ENCODE results near the gene ACRBP. TPM values are rescaled to one million over a fixed set of nuclear protein-coding genes. Genes with fewer than 3 reads are reported as not detected.

ACRBP gene
- total RNA-seq, 1 donor from 2014 or later: 0.99 TPM

DNA sequence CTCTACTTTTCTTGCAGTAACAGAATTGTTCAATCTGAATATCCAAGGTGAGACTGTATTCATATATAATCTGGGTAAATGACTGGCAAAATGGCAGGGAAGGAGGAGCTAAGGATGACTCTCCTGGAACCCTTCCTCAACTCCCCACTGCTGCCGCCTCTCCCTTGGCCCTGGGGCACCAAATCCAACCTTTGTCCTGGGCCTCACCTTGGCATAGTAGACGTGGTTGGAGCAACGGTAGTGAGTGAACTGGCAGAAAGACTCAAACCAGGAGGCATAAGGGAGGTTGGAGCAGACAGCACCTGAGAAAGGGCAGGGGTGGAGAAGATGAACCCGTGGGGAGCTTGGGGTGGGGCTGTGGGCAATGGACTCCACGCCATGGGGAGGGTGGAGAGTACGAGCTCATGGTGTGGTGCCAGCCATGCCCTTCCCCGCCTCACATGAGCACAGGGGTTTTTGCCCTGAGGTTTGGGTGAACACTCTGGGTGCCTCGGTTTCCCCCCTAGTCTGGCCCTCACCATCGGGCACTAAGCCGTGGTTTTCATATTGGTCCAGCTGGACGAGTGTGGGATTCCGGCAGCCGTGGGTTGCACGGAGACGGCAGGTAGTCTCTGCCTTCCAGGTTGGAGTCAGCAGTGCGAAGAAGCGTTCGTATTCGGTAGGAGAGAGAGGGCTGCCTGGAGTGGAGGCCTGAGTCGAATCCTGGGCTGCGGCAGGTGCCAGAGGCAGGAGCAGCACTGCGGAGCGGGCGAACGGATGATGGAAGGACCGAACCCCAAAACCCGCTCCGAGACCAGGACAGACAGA is 753 bp downstream of the ACRBP start:
- no peak for DNase-seq

DNA sequence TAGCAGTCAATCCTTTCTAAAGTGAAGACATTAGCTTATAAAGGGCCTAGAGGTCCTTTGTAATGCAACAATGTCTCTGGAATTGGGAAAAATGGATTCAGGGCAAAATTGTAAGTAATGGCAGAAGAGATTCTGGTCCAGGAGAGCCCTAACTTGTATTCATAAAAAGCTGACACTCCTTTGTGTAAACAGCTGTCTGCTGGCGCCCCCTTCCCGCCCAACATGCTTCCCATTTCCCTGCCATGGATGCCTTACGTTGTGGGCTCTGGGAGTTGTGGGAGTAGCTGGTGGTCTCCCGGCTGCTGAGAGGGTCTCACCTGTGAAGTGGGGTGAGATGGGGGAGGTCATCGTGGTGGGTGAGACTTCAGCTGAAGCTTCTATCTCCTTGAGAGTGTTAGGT is 2.3 kb downstream of the ACRBP start:
- DNase-seq: no peak

DNA sequence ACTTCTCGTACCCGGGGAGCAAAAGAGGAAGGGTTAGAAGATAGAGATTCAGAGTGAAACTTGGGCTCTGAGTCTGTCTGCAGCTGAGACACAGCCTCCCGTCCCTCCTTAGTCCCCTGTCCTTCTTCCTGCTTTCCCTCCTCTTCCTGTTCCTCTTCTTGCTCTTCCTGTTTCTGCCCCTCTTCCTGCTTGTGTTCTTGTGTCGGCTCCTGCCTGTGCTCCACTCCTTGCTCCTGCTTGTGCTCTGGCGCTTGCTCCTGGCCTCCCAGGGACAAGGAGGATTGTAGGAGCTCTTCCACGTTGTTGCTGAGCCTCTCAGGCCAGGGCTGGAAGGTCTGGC is 3.0 kb downstream of the ACRBP start:
- DNase-seq: no peak

DNA sequence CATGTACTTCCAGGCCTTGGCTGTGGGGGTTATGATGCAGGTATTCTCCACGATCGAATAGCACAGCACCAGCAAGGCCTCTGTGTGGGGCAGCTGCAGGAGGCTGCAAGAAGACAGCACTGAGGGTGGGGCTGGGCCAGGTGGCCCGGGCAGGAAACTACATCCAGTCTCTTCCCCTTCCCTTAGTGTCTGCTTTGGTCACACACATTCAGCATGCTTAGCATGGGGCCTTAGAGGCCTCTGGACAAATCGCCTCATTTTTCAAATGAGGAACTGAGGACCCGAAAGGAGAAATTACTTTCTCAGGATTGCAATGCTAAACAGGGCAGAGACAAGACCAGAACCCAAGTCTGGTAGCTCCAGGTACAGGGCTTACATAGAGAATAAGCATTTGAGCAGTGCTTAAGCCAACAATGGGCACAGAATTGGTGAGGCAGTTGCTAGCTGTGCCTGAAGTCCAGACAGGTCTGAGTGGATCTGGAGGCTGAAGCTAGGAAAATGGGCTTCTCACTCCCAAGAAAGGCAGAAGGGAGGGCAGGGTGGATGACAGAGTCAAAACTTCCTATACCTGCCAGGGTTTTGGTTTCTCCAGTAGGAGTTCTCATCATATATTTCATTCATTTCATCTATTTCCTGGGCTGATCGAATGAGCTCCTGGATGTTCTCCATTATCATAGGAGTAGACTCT is 3.5 kb downstream of the ACRBP start:
- no peak for DNase-seq

DNA sequence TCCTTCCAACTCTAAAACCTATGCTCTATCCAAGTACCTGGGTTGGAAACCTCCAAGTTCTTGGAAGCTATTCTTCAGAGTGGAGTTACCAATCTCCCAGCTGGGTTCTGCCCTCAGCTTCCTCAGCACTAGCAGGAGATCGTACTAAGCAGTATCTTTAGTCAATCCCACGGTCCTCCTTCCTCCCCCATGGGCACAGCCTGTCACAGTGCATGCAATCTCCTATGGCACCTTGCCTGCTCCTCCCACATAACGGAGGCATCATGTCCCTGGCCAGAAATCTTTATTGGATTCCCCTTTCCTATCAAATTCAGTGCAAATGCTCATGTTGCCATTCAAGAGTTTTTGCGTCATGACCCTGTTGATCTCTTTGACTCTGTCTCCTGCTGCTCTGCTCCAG is 6.1 kb downstream of the ACRBP start:
- no peak for DNase-seq

DNA sequence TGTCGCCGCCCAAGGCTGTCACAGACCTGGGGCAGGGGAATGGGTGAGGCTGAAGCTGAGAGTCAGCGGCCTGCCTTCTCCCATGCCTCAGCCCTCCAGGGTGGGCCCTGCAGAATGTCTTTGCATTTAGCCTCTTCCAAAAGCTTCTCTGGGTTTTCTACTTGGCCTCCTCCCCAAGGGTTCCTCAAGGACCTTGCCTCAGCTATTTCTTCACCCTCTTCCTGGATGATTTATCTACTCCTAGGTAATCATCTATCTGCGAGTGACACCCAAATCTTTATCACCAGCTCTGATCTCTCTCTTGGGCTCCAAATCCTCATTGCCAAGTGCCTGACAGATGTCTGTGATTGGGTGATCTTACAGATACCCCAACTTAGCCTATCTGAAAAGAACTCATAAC is 6.7 kb downstream of the ACRBP start:
- no peak for DNase-seq

DNA sequence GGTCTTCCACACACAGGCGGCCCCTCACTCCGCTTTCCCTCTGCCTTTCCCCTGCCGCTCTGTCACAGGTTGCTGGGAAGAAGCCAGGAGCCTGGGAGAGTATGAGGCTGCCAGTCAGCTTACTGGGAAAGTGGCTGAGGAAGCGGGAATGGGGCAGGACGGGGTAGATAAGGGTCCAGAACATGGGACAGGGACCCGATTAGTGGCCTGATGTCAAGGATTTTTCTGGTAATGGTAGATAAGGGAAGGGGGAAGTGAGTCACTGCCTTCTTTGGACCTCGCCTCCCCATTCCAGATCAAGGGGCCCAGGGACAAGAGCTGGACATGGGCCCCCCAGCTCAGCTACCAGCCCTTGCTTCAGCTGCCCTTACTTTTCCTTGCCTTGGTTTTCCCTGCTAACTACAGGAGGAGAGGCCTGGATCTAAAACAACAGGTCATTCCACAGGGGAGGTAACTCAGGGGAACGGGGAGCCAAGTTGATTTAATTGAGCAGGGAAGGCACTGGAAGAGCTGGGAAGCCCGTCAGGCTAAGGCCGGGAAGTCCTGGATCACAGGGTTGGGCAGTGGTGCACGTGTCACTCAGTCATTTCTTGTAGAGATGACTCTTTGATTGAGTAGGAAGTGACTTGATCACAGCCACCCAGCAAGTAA is 8.0 kb downstream of the ACRBP start:
- DNase-seq: no peak

DNA sequence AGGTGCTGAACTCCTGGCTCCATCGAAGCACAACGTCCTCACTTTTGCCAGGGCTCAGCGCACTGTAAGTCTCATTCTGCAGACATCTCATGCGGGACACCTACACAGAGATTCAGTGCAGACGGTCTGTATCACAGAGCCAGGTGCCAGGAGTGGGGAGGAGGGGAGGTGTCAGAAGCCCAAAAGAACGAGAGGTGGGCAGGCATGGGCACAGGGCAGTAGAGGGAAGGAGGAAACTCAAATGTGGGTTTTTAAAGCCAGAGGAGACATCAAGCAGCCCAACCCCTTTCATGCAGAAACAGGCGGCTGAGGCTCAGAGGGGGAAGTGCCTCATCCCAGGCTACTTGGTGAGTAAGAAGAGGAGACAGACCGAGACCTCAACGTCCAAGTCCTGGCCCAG is 8.9 kb downstream of the ACRBP start:
- DNase-seq: no peak

DNA sequence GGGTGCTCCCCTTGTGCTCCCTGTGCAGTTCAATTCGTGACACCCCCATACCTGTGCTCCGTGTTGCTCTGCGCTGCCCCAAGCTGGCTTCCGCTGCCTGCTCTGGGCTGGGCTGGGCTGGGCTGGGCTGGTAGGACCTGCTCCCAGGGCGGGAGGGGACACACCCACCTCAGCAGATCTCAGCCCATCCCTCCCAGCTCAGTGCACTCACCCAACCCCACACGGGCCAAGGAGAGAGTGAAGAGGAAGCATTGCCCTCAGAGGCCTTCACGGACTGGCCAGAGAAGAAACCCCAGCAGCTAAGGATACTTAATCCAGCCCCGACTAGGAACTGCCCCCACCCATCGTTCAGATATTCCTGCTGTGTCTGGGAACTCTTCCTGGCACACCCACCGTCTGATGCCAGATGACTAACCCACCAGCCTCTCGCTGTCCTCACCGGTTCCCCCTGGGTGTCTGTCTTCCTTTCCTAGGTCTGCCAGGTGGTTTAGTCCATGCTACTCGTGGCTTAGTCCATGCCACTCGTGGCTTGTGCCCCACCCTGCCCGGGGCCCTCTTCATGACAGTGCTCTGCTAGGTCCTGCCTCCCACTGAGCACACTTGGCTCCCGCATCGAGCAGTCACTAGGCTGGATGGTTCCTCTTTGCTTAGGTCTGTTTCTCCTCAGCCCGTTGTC is 11.2 kb downstream of the ACRBP start, which contains the start of gene LPAR5:
Gene LPAR5, minus strand, starts transcription at position 104 of the 676 bp plus-strand sequence. CDS start 14,711 bp downstream, outside the sequence.
- no peak for DNase-seq

DNA sequence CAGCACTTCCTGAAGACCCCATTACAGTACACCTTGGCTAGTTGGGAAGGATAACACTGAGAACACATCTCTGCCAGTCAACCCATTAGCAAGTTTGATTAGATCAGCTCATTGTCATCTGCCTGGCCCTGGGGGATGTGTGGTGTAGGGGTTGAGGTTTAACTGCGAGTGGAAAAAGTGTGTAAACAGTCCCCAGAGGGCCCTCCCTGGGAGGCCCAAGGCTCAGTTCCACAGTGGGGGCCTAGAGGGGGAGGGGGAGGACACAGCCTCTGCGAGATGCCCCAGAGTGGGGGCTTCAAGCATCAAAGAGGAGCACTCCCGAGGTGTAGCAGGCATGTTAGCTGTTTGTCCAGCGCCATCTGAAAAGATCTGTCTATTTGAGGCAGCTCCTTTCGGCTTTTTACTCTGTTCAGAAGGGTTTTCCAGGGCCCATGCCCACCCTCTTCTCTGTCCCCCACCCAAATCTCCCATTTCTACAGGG is 11.8 kb downstream of the ACRBP start:
- no peak for DNase-seq

DNA sequence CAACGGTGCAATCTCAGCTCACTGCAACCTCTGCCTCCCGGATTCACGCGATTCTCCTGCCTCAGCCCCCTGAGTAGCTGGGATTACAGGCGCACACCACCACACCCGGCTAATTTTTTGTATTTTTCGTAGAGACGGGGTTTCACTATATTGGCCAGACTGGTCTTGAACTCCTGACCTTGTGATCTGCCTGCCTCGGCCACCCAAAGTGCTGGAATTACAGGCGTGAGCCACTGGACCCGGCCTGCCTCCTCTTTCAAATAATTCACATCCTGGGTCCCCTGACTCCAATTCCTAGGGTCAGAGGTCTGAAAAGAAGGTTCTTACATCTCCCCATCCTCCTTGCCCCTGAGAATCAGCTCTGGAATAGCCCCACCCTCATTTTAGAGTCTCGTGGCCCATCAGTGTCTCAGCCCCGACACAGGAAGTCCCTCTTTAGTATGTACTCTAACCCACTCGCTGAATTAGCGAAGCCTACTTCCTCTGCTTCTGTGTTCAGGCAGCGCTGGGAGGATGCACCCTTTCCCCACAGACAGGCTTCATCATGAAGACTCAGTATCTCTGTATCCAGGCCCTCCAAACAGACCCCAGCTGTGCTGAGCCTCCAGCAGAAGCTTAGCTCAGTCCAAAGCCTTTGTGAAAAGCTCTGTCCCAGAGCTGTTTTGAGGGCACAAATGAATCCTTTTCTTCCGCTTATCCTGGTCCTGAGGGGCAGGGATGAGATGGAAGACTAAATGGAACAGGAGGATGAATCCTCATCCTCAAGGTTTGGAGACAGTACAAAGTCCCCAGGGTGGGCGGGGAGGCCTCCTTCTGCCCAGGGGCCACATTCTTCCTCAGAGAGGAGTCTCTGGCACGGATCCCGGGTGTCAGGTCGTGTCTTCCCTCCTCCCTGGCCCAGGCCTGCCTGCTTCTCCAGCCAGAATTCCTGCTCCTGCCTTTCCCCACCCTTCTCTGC is 14.9 kb downstream of the ACRBP start:
- no peak for DNase-seq

DNA sequence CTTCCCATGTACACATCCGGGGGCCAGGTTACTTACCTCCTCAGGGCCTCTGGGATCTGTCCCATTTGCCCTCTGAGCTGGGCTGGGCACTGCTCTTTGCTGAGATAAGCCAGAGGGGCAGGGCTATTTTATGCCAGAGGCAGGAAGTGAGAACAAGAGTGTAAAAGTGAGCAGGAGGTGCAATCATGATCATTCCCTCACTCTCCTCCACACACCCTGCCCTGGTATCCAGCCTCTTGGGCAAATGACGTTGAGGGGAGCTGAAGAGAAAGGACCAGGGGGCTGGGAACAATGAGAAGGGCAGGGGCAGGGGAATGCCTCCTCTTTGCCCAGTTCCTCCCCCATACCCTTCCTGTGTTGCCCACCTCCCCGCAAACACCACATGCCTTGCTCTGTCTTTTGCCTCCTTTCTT is 15.7 kb downstream of the ACRBP start:
- no peak for DNase-seq

DNA sequence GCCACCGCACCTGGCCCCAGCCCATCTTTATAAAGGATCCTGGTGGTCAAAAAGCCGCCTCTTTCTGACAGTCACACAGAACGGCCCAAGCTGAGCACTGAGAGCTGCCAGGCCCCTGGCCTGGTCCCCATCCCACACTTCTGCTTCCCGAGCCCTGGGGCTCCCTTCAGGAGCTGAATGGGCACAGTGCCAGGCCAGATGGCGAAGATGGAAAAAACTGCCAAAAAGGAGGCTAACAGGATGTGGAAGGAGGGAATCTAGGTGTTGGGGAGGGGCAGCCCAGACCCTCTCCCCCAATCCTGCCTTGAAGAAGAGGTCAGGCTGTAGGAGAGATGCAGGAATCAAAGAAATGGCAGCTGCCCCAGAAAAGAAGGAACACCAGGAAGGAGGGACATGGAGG is 16.5 kb downstream of the ACRBP start:
- no peak for DNase-seq

DNA sequence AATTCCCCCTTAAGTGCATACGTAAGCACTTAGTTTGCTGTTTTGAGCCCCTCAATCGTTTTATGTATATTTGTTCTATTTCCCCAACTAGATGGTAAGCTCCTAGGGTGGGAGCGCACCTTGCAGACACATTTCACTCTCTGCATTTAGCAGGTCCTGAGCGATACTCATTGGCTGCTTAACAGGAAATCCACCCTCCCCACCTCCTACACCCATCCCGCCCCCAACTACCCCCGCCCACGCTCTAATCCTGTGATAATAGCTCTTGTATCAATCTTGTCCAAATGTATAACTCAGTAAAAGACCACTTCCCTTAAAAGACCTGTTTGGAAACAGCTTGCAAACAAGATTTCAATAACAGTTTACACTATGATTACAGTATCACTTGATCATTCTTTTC is 19.6 kb downstream of the ACRBP start:
- no peak for DNase-seq

DNA sequence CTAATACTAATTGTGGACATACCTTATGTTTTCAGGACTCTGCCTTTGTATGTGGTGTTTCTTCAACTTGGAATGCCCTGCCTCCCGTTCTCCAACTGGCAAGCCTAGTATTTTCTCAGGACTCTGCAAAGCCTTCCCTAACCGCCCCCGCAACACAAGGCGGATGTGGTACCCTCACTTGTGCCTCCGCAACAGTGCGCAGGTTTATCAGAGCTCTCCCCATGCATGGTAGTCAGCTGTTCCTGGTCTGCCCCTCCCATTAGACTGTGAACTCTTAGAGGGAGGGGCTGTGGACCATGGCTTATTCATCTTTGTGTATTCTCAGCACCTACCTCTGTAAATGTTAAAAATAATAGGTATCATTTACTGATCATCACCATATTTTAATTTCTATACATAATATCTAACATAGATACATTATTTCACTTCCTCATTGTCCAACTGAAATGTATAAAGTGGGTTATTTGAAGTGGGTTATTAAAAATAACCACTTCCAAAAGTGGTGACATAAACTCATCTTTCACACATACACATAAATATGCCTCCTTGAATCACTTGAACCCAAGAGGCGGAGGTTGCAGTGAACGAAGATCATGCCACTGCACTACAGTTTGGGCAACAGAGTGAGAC is 20.5 kb downstream of the ACRBP start:
- no peak for DNase-seq

DNA sequence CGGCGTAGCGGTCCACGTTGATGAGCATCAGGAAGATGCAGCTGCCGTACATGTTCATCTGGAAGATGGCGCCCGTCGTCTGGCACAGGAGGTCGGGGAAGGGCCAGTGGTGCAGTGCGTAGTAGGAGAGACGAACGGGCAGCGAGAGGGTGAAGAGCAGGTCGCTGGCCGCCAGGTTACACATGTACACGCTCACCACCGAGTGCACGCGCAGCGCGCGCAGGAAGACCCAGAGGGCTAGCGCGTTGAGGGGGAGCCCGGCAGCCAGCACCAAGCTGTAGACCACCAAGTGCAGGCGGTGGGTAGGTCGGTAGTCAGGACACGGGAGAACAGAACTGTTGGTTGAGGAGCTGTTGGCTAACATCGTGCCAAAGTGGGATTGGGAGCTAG is 26.4 kb downstream of the ACRBP start:
- no peak for DNase-seq

DNA sequence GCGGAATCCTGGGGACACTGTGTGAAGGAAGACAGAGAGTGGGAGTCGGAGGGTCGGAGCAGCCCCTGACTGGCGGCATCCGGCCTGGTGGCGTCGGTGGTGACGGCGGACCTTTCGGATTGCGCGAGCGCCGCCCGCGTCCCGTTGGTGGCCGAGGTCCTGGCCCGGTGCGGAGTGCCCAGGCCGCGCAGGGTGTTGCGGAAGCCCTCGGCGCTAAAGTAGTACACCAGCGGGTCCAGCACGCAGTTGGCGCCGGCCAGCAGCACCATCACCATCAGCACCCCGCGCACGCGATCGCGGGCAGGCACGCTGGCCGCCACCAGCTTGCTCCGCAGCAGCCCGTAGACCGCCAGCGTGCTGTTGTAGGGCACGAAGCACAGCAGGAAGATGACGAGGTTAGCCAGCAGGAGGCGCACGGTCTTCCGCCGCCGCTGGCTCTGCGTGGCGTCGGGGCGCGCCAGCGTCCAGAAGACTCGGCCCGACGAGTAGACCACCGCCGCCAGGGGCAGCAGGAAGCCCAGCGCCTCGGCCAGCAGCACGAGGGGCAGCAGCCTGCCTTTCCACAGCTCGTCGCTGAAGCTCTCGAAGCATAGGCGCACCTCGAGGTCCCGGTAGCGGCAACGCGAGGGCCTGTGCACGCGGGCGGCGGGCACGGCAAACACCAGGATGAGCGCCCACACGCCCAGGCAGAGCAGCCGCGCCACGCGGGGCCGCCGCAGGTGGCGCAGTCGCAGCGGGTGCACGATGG is 26.9 kb downstream of the ACRBP start:
- no peak for DNase-seq

DNA sequence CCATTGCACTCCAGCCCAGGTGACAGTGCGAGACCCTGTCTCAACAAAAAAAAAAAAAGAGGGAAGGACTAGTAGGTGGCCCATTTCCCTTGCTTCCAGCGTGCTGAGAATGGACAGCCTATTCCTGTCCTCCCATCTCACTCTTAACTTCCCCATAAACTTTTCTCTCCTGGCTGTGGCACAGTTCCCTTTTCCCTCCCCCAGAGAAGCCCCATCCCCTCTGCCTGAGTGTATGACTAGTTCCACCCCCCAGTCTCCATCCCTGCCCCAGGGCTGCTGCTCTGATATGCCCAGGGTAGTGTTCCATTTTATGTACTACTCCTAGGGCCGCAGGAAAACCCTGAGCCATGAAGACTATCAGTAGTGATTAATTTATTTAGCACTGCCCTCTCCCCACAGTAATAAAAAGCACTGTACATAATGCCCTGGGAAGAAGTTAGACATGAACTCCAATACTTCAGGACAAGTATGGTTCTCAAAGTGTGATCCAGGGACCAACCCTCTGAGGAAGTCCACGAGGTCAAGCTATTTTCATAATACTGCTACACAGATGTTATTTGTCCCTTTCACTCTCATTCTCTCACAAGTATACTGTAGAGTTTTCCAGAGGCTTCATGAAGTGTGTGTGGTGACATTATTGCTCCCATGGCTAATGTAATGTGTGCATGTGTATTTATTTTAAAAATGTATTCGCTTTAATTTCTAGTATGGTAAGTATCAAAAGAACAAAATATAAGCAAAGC is 28.6 kb downstream of the ACRBP start:
- no peak for DNase-seq

DNA sequence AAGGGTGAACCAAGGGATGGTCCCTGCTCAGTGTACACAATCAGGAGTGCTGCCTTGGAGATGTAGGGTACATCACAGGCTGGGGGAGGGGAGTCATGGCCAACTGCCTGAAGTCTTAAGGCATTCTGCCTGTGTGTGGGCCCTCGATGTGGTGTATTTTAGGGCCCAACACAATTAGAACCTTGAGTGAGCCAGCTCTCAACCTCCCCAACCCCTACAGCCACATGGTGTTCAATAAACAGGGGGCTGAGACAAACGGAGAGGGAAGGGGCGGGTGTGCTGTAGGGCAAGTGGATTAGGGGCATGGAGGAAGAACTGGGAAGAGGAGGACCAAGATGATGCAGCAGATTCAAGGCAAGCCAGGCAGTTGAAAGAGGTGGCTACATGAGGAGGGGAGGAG is 31.4 kb downstream of the ACRBP start:
- DNase-seq: no peak
